Transverse colon (tissue), 4 donors: ENCODE data around the gene ADAMTS14.

Source experiments
- EP300 ChIP-seq: sonication (generic); formaldehyde crosslinking; IDR thresholded peaks from one replicate; pipeline ENCODE4 v1.6.1; 2017; ENCODE audit warnings: antibody characterized with exemption, low read depth
- POLR2A ChIP-seq: fragments of 450-650 bp; IDR thresholded peaks from one replicate; pipeline ENCODE4 v1.6.1; 2016; ENCODE audit warnings: antibody characterized with exemption, mild to moderate bottlenecking, moderate library complexity
- POLR2AphosphoS5 ChIP-seq, 3 donors: sonication (generic); formaldehyde crosslinking; IDR thresholded peaks; one replicate each; pipeline ENCODE4 v1.6.1; 2016; ENCODE audit warnings: antibody characterized with exemption in 3 of 3
- TF ChIP-seq, protein P1 (sequence below), 5 experiments: fragments of 200-600 bp in 3 of 5; fragments of 450-650 bp in 2 of 5; sonication (generic) in 3 of 5; IDR thresholded peaks; 1 replicate in 2 of 5; 2 replicates in 3 of 5; pipeline ENCODE4 v1.5.1; 2016 to 2017; ENCODE audit warnings: antibody characterized with exemption in 5 of 5, inconsistent platforms in 3 of 5, mild to moderate bottlenecking in 2 of 5, moderate library complexity in 1 of 5

DNA sequence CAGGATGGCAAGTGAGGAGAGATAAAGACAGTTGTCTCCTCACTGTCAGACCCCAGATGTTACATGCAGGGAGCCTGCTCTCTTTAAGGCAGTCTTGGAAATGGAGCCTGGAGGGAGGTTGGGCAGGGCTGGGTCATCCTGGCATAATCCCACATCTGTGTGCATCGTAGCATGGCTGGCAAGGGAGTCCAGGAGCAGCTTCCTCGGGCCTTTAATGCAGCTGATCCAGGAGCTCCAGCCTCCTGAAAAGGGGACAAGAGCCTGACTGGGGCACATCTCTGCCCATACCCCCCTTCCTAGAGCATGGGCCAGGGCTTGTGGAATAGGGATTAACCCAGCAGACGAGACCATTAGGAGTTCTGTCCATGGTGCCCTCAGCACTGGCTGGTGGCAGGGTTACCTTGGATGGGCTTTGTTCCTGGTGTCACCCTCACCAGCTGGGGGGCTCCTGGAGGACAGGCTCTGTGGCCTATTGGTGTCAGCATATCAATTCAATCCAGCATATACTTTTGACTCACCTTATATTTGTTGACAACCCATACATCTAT, 77.9 kb downstream of the ADAMTS14 start:
- TF ChIP-seq, protein P1, sequence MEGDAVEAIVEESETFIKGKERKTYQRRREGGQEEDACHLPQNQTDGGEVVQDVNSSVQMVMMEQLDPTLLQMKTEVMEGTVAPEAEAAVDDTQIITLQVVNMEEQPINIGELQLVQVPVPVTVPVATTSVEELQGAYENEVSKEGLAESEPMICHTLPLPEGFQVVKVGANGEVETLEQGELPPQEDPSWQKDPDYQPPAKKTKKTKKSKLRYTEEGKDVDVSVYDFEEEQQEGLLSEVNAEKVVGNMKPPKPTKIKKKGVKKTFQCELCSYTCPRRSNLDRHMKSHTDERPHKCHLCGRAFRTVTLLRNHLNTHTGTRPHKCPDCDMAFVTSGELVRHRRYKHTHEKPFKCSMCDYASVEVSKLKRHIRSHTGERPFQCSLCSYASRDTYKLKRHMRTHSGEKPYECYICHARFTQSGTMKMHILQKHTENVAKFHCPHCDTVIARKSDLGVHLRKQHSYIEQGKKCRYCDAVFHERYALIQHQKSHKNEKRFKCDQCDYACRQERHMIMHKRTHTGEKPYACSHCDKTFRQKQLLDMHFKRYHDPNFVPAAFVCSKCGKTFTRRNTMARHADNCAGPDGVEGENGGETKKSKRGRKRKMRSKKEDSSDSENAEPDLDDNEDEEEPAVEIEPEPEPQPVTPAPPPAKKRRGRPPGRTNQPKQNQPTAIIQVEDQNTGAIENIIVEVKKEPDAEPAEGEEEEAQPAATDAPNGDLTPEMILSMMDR (IDR thresholded peaks at IDR 0.05), result no peak
- TF ChIP-seq POLR2A (no peak), POLR2AphosphoS5 (IDR thresholded peaks at IDR 0.05) (no peak), EP300 (no peak)
